HG03159 (cell line): ENCODE results near the gene NFKB1.
"Not testable (repeated sequence)": the region's sequence is repeated elsewhere in the genome, so short reads cannot be mapped to it uniquely, and the experiment has no call there.

Source experiments
- ATAC-seq: cut with Tn5 transposase; IDR thresholded peaks from one replicate; pipeline ENCODE4 v1.9.1; 2021; ENCODE audit warnings: mild to moderate bottlenecking, moderate library complexity; ENCODE audit not compliant: unreplicated experiment

NFKB1 gene

DNA sequence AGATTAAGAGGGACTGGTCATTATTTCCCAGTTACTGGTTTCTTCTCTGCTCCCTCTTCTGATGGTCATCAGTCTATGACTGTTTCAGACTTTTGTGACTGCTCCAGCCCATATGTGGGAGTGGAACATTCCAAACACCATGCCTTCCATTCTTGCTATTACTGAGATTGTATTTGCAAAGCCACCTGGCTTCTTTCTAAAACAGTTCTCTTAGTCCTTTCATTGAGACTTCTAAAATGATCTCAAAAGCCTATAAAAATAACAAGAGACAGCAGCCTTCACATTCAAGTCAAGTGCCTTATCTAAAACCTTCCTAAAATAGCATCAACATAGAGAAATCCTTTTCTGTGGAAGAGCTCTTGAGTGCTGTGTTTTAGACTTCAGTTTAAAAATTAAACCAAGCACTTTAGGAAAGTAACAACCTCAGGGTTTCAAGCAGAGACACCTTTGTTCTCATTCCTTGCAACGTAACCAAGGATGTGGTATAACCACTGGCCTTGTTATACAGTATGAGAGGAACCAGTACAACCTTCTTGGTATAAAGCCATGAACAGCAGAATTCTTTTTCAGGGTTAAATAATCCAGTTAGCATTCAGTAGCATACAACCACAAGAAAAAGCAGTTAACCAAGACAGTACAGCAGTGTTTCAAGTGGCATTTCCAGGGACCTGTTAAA, 97.1 kb downstream of the NFKB1 start:
- ATAC-seq = peak; percentile 59

DNA sequence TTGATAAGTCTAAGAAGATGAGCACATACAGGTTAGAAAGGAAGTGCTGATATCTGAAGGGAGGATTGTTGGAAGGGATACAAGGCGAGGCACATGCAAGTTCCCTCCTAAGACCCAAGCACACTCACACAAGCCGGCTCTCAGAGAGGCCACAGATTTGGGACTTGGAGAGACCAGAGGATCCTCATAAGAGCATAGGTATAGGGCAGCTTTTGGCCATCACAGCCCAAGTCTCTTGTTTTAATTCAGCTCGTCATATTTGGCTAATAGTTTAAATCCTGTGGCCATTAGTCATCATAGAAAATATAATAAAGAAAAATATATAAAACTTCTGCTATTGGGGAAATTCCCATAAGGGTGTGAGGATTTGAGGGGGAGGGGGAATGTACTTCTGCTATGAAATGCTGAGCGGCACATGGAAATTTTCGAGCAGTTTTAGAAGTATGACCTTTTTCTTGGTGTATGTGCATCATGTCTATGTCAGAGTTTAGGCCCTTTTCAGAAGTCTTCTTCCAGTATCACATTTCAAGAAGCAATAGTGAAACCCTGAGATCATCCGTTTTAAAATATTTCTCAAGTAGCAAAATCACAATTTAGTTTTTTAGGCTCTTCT, 97.7 kb downstream of the NFKB1 start:
- peak; percentile 67 for ATAC-seq

DNA sequence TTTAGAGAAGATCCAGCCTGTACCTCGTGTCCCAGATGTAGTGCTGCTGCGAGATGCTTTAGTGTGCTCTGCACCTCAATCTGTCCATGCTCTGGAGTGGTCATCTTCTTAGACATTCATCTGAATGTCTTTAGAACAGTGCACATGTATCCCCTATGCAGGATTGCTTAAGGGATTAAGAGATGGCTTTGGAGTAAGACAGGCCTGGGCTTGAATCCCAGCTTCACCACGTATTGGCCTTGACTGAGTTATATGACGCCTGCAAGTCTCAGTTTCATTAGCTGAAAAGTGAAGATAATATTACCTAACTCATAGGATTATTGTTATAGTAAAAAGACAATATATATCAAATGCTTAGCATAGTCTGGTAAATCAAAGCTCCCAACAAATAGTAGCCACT, 98.3 kb downstream of the NFKB1 start:
- peak; percentile 14 for ATAC-seq

DNA sequence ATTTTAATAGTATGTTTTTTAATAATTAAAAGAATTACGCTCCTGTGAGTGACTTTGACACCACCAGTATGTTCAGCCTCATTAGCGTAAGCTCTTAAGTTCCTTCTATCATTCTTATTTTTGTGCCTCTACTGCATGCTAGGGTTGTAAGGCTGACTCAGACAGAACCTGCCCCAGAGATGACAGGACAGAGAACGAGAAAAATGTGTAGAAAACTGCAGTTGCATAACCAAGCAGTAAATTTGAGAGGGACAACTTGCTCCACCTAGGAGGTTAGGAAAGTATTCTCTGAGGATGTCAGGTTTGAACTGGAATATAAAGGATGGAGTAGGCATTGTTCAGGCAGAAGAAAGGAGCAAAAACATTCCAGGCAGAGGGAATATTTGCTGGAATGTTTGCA, 98.7 kb downstream of the NFKB1 start:
- no peak for ATAC-seq

DNA sequence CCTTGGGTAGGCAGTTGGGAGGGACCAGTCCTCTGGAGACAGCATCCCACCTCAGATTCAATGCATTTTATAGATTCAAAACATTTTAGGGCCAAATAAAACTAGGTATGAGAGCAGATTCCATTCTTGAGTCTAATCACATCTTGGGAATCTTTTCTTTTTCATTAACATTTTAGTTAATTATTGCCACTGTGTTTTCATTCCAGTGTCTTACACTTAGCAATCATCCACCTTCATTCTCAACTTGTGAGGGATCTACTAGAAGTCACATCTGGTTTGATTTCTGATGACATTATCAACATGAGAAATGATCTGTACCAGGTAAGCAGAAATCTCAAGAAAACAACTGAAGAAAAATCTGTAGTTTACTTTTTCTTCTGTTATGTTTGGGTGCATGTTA, 99.5 kb downstream of the NFKB1 start:
- ATAC-seq = no peak

DNA sequence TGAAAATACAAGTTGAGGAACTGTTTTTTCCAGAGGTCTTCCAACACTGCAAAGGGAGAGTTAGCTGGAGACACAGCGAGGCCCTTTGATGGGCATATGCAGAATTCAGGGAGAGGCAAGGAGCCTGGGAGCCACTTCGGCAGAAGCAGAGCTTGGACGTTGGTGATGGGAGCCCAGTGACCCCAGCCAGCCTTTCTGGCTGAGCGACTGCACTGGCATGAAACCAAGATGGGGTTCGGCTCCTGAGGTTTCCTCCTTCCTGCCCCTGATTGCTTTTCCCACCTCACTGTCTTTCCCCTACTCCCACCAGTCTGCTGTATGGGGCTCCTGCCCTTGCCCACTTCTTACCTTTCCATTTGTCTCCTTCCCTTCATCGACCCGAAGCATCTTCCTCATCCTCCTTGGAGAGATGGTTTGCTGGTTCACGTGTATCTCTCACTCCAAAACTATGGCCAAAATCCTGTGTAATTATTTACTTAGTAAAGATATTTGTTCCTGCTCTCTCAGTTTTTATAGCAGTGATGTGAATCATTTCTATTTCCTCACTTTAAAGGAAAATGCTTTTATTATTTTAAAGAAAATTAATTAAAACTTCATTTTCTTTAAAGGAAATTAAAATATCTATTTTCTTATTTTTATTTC, 100.5 kb downstream of the NFKB1 start:
- ATAC-seq = no peak

DNA sequence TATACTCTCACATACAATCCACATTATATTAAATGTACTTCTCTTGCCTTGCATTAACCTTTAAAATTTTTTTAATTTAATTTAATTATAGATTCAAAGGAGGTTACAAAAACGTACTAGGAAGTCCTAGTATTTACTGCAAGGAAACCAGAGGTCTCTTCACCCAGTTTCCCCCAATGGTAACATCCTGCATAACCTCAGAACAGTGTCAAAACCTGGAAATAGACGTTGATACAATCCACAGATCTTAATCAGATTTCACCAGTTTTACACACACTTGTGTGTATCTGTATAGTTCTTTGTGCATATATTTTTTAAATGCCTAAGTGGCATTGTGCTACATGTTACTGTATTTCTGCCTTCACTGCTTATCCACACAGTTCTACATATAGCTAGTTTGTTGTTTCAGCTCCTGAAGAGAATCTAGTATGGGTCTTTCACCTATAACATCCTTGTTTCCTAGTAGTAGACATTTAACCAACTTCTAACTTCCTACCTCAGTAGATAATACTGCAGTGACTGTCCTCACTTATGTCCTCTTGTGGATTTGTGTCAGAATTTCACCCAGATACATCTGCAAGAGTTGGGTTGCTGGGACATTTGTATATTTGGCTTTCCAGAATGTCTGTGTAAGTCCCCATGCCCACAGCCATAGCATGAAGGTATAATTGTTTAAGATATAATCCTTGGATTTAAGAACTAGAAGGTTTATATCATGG, 103.2 kb downstream of the NFKB1 start:
- ATAC-seq = no peak

DNA sequence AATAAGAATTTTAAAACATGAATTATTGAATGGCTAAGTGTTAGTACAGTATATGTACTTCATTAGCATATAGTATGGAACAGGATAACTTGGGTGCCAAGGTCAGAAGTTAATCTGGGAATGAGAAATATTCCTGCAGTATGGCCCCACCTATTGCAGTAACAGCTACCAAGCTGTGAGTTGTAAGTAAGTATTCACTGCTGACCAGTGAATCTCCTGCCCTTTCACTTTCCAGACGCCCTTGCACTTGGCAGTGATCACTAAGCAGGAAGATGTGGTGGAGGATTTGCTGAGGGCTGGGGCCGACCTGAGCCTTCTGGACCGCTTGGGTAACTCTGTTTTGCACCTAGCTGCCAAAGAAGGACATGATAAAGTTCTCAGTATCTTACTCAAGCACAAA, 105.1 kb downstream of the NFKB1 start:
- ATAC-seq = no peak

DNA sequence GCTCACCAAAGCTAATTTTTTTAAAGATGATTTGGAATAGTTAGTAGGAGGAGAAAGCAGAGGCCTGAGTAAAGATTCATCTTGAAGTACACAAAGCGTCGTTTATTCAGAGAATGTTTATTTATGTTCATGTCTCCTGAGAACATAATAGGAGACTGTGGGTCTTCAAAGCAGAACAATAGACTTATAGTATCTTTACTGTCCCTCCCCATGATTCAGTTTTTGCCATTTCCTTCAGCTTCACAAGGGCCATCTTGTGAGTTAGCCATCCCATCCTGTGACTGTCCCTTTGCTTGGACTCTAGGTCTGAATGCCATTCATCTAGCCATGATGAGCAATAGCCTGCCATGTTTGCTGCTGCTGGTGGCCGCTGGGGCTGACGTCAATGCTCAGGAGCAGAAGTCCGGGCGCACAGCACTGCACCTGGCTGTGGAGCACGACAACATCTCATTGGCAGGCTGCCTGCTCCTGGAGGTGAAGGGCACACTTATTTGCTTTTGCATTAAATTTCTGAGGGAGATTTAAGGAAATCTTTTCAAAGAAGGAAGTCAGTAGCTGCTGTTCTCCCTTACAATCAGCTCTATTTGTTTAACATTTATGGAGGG, 105.8 kb downstream of the NFKB1 start:
- ATAC-seq = no peak

DNA sequence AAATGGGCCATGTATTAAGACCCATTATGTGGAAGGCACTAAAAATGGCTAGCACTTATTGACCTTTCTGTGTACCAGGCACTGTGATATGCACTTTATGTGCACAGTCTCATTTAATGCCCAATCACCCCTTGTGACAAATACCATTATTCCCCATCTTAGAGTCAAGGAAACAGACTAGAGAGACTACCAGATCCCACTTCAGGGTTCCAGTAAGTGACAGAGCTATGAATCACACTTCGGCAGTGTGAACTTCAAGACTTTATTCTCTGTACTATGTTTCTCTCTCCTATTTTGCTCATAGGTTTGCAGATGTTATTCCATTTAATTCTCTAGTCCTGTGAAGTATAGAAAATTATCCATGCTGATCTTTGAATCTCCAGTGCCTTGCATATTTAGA, 107.0 kb downstream of the NFKB1 start:
- ATAC-seq = no peak

DNA sequence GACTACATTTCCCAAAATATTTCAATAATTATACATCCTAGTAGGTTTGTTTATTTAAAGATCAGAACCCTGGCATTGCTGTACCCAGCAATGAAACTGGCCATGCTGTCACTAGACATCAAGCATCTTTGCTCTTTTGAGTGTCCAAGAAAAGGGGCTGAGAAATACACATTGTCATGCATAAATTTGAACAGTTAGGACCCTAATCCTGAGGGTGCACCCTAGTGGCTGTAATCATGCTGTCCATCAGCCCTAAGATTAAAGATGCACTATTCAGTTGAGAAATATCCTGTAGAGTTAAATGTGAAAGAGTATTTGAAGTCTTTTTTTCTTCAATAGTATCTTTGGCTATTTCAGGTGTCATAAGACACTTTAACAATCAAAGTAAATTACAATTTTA, 108.8 kb downstream of the NFKB1 start:
- no peak for ATAC-seq

DNA sequence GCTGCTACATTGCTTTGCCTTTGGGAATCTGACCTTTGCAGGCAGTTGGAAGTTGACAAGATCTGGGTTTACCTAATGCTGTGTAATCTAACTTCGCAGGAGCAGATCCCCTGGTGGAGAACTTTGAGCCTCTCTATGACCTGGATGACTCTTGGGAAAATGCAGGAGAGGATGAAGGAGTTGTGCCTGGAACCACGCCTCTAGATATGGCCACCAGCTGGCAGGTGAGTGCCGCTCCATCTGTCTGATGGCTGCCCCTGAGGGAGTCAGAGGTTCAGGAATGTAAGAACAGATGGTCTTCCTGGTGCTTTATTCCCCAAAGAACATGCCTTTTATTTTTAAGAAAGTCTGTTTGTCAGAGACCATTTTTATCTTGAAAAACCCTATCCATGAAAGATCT, 109.3 kb downstream of the NFKB1 start:
- no peak for ATAC-seq

DNA sequence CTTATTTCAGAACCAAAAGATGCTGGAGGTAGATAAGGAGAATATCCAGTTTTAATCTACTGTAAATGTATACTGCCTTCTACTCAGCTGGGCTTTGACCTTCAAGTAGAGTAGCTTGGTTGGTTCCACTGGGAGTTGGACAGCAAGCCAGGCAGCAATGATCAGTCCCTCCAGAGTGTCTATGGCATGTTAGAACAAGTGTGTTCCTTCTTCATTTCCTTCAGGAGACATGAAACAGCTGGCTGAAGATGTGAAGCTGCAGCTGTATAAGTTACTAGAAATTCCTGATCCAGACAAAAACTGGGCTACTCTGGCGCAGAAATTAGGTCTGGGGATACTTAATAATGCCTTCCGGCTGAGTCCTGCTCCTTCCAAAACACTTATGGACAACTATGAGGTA, 111.1 kb downstream of the NFKB1 start:
- no peak for ATAC-seq

DNA sequence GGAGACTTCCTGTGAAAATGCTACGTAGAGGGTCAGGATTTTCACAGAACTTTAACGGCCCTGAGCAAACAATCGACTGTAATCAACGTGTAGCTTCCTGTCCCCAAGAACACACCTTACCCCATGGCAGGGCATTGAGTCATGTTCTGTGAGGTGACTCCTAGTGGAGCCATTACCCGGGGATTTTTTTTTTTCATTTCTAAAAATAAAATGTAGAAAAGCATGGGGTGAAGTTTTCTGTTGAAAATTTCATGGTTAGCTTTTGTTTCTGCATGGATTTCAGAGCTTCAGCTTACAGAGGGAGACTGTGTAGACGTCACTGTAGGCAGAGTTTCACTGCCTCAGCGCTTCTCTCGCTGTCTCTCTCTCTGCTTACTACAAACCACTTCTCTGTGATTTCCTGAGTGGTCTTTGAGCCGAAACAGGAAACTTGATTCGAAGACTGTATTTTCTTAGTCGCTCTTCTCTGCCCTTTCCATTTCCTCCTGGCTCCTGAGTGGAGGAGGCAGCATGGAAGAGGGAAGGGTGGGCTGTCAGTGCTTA, 111.7 kb downstream of the NFKB1 start:
- no peak for ATAC-seq

DNA sequence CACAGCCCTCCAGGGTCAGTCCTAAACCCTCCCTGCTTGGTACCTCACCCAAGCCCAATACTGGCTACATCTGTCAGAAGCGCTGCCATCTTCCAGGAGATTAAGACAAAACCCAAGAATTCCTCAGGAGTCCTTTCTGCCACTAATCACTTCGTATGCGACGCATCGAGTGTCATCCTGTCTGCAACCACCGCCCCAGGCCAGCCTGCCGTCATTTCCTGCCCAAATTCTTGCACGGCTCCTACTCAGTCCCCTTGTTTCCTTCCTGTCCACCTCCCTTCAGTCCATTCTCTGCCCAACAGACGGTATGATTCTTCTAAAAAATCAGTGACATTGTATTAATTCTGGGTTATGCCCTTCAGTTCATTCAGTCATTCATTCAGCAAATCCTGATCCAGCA, 113.6 kb downstream of the NFKB1 start:
- no peak for ATAC-seq

DNA sequence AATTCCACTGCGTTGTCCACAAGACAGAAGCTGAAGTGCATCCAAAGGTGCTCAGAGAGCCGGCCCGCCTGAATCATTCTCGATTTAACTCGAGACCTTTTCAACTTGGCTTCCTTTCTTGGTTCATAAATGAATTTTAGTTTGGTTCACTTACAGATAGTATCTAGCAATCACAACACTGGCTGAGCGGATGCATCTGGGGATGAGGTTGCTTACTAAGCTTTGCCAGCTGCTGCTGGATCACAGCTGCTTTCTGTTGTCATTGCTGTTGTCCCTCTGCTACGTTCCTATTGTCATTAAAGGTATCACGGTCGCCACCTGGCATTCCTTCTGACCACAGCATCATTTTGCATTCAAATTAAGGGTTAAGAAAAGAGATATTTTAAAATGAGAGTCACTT, 115.5 kb downstream of the NFKB1 start:
- no peak for ATAC-seq

DNA sequence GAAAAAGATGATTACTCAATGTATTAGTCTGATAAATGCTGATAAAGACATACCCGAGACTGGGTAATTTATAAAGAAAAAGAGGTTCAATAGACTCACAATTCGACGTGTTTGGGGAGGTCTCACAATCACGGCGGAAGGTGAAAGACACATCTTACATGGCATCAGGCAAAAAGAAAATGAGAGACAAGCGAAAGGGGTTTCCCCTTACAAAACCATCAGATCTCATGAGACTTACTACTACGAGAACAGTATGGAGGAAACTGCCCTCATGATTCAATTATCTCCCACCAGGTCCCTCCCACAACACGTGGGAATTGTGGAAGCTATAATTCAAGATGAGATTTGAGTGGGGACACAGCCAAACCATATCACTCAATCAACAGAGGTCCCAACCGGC, 117.9 kb downstream of the NFKB1 start:
- ATAC-seq = not testable (repeated sequence)

DNA sequence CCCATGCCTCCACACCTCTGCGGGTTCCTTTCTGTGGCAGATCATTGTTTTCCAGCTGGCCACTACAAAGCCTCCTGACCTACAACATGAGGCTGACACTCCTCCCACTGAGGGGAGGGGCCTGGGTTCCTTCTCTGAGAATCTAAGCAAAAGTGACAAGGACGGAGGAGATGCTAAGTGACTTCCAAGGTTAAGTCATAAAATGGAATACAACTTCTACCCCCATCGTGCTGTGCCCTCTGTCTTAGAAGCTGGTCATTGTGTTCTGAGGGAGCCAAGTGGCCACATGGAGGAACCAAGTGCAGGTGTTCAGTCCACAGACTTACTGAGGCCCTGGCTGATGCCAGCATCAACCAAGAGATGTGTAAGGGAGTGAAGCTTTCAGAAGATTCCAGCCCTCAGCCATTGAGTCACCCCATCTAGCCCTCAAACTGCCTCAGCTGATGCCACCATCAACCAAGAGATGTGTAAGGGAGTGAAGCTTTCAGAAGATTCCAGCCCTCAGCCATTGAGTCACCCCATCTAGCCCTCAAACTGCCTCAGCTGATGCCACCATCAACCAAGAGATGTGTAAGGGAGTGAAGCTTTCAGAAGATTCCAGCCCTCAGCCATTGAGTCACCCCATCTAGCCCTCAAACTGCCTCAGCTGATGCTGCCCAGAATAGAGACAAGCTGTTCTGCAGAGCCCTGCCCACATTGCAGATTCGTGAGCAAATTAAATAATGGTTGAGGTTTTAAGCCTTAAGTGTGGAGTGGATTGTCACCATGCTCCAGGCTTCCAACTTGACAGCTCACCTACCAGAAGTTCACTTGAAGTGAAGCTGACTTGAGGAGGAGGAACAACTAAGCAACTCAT, 118.8 kb downstream of the NFKB1 start:
- not testable (repeated sequence) for ATAC-seq

DNA sequence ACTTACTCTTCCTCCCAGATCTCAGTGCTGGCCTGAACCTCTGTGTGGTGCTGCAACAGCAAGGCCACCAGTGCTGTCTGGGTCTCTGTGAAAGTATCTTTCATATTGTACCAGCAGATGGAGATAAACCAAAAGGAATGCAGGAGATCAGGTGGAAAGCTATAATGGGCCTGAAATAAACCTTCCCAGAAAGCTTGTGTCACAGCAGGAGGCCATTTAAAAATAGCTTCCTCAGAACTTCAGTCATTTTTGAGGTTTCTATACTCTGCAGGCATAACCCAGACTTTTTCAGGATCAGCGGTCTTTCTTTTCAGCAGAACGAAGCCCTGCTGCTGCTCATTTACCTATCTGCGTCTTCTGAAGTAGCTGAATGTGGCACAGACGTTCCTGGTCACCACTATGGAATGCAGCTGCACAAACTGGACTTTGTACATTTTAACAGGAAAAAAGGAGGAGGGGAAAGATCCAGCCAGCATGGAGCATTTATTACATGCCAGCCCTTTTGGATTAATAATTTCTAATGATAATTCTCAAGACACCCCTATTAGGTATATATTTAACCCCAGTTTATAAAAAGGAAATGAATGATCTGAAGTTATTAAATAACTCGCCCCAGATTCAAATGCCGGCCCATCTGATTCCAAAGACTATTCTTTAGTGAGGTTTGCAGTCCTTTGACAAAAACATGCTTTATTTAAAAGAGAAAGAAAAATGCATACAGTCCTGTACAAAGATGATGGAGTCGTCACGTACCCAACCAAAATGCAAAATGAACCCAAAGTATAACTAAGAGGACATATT, 119.7 kb downstream of the NFKB1 start:
- ATAC-seq = peak; percentile 54
